ENCODE measurements around the gene KIAA0825.

The KIAA0825 gene

DNA sequence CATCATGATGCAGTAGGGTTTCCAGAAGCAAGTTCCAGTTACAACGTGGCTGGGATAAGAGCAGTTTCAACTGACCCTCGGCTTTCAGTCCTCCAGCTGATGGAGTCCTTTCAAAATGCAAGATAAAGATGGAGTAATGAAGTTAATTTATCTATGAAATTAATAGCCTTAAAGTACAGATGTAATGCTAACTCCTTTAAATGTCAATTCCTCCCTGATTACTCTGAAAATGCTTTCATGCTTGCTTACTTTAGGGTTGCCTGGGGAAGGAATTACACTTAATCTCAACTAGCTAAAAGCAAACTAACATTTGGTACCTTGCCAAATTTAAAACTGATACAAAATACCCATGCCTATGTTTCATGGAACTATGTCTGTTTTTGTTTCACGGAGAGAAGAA, 178.4 kb downstream of the KIAA0825 start:
- no peak for DNase-seq (ENCODE audit: low spot score)

DNA sequence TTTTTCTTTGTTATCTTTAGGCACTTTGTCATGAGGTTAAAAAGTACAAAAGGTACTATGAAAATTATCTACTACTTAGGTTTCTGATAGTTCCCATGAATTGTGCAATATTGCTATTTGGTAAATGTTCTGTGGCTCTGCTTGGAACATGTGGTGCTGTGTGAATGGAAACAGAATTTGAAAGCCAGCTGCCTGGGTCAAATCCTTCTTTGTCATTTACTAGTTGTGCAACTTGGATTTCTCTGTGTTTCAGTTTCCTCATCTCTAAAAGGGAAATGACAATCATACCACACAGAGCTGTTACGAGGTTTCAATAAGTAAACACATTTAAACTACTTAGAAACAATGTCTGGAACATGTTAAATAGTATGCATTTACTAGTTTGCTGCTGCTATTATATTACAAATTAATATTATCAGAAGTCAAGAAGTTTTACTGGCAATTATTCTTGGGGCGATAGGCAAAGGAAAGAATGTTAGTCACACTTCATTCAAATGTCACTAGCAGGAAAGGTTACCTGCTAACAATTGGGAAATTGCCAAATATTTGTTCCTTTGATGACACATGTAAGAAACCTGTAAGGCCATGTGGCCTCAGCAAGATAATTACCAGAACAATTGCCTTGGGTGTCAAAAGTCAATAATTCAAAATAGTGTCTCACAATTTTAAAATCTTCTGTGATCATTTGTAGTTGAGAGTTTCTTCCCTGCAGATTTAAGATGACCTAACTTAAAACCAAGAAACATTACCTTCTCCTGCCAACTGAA, 184.8 kb downstream of the KIAA0825 start:
- no peak for DNase-seq (ENCODE audit: low spot score)

DNA sequence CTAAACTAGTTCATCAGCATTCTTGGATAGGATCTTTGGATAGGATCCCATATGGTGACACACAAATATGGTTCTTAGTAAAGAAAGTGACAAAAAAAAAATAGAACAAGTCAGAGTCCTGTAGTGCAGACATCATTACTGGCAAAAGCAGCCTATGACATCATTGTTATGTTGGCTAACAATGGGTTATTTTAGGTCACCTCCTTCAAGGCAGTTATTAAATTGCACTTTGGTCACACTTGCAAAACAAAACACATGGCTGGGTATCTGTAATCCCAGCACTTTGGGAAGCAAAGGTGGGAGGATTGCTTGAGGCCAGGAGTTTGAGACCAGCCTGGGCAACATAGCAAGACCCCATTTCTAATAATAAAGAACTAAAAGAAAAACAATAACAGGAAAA, 185.9 kb downstream of the KIAA0825 start:
- DNase-seq (ENCODE audit: low spot score) = no peak

DNA sequence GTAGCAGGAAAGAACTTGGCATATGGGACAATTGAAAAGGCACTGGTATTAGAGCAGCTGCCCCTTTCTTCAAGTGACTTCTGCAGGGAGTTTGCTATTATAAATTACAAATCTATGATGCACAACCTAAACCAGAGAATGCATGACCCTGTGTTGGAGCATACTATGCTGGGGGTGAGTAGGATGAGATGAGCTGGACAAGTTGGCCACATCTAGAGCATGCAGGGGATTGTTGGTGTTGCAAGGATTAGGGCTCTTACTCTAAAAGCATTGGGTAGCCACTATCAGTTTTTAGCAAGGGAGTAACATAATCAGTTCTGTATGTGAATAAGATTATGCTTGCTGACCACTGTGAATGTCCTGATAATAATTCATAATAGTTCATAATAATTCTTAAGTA, 186.7 kb downstream of the KIAA0825 start:
- peak; percentile 7 for DNase-seq (ENCODE audit: low spot score)

DNA sequence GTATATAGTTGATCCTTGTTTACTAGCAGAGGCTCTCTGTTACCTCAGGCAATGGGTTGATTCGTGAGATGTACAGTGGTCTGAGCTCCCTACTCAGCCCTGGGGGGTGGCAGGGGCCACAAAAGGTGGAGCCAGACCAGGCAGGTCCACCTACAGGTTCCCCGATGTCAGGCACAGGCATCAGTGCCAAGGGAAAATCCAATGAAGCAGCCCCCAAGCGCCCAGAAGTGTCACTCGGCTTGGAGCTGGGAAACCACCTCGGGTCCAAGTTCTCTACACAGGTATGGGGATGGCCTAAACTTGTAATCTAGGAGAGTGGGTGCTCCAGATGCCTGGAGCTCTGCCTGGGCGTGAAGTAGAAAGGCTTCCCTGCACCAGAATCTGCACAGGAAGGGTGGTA, 188.8 kb downstream of the KIAA0825 start:
- no peak for DNase-seq (ENCODE audit: low spot score)

DNA sequence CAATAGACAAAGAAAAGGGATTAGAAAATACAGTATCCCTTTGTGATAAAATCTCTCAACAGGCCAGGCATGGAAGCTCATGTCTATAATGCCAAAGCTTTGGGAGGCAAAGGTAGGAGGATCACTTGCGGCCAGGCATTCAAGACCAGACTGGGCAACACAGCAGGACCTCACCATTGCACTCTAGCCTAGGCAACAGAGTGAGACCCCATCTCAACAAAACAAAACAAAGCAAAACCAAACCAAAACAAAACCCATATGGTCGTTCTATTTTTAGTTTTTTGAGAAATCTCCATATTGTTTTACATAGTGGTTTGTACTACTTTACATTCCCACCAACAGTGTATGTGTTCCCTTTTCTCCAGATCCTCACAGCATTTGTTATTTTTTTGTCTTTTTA, 193.0 kb downstream of the KIAA0825 start:
- no peak for DNase-seq (ENCODE audit: low spot score)

DNA sequence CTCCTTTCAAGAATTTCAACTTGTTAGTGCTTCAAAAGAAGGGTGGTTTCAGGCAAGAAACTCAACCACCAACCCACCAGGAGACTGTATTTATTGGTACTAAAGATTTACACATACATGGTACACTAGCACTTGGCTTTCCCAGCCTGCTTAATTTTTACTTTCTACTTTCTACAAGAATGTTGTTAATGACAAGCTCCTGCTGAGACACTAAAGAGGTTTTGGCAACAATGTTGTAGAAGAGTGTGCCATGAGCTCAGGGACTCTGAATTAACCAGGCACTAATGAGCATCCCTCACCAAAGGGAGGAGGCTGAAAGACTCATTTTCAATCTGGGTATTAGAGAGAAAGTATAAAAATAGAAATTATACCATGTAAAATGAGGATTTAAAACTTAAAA, 195.0 kb downstream of the KIAA0825 start:
- no peak for DNase-seq (ENCODE audit: low spot score)

DNA sequence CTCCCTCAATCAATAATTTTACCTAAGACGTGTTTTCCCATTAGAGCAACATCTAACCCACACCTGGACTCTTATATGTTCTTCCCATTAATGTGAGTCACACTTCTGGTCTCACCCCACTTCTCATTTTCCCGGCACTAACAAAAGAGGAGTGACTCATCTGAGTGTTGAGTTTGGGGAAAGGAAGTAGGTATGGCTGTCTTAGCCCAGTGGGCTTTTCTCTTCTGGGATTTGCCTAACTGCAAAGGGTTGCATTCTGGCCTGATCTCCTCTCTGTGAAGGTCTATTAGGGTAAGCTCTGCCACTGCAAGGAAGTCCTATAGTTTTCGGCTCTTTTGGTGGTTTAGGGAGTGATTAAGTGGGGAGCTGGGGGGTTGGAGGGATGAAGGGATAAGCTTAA, 195.6 kb downstream of the KIAA0825 start:
- DNase-seq (ENCODE audit: low spot score) = no peak

DNA sequence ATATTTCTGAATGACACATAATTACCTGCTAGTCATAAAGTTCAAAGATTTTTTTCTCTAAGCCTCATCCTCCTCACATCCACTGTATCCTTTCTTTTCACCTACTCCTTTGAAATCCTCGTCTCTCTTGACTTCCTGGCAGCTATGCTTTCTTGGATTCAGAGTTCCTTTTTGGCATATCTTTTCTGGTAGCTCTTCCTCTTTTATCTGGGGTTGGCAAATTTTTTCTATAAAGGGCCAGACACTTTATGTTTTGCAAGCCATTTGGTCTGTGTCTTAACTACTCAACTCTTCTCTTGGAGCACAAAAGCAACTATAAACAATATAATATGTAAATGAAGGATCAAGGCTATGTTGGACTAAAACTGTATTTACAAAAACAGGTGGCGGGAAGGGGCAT, 197.5 kb downstream of the KIAA0825 start:
- no peak for DNase-seq (ENCODE audit: low spot score)

DNA sequence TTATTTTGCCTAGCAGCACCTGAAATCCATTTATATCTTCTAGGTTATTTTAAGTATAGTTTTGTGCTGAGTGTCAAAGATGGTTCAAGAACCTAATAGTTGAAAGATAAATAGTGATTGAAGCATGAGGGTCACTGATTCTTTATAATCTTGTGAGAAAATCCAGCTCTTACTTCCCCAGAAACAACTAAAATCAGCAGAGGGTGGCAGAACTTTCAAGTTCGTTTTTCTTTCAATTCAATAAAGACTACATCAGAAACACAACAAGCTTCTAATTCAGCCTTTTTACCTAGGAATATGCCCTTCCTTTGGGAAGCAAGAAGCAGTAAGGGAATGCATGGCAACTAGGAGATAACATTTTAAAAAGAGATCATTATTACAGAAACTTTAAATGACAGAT, 202.6 kb downstream of the KIAA0825 start:
- DNase-seq (ENCODE audit: low spot score) = no peak

DNA sequence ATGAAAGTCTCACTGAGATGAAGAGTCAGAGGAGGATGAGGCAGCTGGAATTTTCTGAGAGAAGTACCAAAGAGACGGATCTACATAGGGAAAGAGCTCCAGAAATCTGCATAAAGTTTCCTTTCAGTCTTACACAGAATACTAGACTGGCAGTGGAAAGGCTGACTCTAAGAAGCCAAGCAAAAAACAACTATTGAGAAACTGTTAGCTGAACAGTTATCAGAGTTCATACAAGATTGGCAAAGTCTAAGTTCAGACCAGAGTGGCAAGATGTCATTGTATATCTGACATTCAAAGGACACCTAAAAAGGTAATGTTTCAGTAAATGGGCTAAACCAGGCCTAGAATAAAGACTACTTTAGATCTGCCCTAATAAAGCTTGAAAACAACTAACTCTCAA, 209.0 kb downstream of the KIAA0825 start:
- no peak for DNase-seq (ENCODE audit: low spot score)

DNA sequence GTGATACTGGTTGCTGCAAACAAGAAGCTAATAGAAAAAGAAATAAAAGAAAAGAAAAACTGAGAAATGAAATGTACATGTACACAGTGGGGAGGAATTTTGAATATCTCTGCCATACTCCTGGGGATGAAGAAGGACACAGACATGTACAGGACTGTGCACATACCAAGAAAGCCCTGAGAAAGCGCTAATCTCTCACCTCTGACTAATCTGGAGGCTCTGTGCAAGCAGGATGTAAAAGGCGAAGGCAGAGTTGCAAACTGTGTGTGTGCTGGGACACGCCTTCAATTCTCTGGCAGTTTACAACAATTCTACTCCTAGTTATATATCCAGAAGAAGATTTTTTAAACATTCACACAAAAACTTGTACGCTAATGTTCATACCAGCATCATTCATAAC, 211.4 kb downstream of the KIAA0825 start:
- no peak for DNase-seq (ENCODE audit: low spot score)

DNA sequence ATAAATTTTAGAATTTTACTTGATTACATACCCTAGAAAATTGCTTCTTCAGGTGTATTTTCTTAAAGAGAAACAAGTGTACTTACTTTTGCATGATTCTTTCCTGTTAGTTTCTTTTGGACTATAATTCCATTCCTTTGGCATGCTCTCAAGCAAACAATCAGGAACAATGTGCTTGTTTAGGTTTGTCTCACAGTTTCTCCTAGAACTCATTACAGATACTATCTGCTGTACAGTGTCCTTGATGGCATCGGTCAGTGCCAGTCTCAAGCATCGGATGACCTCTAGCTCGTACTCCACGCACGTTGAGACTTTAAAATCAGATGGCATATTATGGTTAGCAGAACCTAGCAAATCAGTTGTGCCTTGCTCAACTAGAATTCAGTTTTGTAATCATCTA, 214.9 kb downstream of the KIAA0825 start:
- no peak for DNase-seq (ENCODE audit: low spot score)

DNA sequence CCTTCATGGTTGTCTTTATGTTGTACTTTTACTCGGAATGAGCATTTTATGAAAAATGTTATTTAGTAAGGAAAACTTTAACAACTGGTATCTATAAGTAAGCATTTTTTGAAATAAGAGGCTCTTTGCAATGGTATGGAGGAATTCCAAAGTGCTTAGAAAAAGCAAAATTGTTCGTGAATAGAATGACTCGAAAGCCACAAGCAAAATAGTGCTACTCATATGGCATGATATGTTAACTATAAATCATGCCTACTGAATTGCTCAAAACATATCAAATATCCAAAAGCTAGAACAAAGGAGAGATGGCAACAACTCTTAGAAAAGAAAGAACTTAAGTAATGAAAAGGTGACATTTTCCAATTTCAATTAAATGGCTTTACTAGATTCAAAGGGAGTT, 216.3 kb downstream of the KIAA0825 start:
- no peak for DNase-seq (ENCODE audit: low spot score)

DNA sequence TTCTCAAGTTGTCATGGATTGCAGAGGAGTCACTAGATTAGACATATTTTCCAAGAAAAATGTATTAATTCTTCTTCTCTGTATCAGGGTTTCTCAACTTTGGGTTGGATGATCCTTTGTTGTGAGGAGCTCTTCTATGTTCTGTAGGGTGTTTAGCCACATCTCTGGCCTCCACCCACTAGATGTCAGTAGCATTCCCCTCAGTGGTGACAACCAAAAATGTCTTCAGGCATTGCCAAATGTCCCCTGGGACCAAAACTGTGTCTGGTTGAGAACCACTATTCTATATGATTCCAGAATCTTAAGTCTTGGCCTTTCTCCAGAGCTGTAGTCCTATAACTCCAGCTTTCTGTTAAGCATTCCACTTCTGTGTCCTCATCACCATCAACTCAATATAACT, 220.9 kb downstream of the KIAA0825 start:
- DNase-seq (ENCODE audit: low spot score) = no peak

DNA sequence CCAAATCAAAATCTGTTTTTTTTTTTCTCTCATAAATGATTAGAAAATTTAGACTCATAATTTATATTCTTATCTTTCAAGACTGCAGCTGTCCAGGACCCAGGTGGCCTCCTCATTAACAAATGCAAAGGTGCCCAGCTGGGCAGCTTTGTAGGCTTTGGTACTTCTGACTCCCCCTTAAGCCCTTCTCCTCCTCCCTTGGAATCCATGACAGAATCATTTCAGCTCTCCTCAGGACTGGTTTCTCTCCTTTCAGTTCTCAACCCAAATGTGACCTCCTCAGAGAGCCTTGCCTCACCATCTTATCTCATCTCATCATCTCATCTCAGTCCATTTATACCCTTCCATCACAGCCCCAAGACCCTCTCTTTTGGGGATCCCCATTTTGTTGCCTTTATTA, 221.7 kb downstream of the KIAA0825 start:
- no peak for DNase-seq (ENCODE audit: low spot score)

DNA sequence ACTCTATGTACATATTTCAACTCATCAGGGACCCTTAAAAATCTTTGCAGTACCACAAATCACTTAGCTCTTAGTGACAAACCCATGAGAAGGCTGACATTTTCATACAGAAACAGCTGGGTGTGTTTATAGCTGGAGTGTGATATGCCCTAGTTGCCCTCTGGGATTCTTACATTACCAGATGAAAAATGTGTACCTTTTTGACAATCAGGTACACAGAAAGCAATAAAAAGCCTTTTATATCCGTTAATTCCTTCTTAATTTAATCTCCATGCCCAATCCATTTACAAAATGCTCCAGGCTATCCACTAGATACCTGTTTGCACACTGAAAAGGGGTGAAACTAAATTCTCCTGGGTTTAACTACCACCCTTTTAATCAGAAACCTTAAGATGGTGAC, 222.9 kb downstream of the KIAA0825 start:
- DNase-seq (ENCODE audit: low spot score) = peak; percentile 4

DNA sequence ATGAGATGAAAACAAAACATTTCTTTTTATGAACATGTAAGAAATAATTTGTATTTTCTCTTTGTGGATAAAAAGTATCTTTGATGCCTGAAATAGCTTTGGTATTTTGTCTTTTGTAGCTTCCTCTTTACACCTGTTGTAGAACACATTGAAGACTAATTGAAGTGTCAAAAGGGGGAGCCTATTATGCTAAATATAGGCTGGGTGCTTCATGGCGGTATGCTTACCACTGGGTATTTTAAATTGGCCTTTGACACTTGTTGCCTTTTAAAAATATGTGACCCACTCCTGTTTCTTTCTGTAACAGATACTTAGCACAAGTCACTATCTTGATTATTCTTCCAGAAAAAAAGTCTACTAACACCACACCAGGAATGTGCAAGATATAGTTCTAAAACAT, 226.4 kb downstream of the KIAA0825 start:
- no peak for DNase-seq (ENCODE audit: low spot score)

DNA sequence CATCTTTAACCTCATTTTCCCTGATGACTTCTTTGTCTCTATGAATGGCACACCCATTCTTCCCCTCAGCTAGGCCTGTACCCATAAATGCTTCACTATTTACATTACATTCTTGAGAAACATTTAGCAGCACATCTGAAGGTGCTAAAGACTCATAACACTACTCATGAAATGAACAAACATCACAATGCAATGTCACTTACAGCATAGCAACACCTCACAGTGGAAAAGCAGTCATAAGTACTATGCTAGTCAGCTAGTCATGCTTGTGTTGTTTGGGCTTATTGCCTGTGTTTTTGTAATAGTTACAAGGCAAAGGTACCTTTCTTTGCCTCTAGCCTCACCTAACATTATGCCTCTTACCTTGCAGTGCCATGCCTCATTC, 228.9 kb downstream of the KIAA0825 start:
- no peak for DNase-seq (ENCODE audit: low spot score)

DNA sequence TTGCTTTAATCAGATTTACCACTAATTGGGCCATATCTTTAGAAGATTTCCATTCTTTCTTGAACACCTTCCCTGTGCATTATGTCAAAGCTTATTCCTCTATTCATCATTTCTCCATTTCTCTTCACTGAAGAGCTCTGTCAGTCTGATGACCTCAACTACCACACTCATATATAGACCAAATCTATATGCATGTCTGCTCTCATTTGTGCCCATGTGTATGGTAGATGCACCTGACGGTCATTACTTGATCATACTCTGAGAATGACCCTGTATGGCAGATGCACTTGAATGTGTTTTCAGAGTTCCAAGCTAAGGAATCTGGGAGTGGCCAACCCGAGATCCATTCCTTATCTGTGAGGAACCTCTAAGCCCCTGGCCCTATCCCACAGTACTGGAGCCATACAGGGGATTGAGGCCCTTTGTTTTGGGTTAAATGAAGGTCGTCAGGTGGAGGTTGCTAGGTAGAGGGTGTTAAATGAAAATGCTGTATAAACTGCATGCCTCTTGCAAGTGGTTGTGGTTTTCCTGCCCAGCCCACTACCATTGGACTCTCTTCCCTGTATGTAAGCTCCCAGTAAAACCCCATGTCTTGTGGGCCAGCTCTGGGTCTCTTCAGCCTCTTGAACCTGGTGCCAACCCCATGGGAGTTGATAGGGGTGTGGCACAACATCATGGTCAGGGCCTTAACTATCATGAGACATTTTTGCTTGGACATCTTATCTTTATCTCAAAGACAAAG, 229.5 kb downstream of the KIAA0825 start:
- no peak for DNase-seq (ENCODE audit: low spot score)

DNA sequence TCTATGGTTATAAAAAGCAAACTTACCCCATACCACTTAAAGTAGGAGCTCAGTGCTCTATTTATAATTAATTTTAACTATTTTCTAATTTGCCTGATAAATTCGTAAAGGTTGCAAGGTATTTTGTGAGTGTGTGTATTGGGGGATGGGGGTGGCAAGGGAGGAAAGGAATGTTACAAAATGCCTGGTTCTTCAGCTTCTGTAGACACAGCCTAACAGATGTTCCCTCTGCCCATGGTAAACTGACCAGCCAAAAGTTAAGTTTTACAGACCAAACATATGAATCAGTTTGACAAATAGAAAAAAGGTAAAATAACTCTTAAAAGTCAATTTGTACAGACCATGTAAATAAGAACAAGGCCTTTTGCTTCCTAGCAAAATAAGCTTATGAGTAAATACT, 232.6 kb downstream of the KIAA0825 start:
- no peak for DNase-seq (ENCODE audit: low spot score)

DNA sequence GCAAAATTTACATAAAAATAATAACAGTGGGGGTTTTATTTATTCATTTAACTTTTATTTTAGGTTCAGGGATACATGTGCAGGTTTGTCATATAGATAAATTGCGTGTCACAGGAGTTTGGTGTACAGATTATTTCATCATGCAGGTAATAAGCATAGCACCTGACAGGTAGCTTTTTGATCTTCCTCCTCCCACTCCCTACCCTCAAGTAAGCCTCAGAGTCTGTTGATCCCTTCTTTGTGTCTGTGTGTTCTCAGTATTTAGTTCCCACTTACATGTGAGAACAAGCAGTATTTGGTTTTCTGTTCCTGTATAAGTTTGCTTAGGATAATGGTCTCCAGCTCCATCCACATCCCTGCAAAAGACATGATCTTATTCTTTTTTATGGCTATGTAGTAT, 240.3 kb downstream of the KIAA0825 start:
- no peak for DNase-seq (ENCODE audit: low spot score)

DNA sequence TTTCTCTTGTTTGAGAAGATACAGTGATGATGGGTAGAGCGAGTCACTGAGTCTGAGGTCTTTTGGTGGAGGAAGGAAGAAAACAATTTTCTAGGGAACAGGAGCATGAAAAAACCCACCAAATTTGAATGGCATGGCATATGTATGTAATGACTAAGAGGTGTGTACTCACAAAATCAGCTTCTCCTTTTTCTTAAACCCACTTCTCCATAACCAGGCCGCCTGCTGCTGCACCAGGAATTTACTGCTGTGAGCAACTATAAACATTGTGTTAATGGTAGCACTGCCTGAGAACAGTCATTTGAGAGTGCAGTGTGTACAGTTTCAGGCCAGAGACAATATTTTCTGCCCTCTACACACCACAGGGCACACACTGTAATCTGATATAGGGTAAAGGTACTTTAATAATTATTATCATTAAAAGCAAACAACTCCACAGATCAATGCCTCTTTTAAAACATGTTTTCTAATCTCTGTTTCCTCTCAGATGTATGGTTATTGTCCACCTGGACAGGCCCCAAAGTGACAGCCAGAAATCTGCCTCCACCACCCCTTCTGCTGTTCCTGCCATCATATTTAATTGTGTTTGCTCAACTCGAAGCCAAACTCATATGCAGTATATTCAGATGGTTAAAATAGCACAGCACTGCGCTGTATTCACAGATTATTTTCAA, 241.6 kb downstream of the KIAA0825 start:
- peak; percentile 66 for DNase-seq (ENCODE audit: low spot score)
